Astrocyte of the spinal cord (primary cell): ENCODE data around the gene SDF2L1.

ENCODE experiments used
- DNase-seq: peaks from one replicate; pipeline ENCODE4 v3.0.0; 2011; ENCODE audit warnings: low read depth, low spot score
- H3K4me3 ChIP-seq: 2 replicates; pipeline ENCODE4 v1.5.1; 2011; ENCODE audit warnings: low read depth, mild to moderate bottlenecking, low read length, moderate library complexity
- in situ Hi-C: cut with HindIII; loops from 2 replicates; pipeline ENCODE4 v1.10.0; 2017; ENCODE audit warnings: low sequenced_read_pairs
- TF ChIP-seq, protein P1 (sequence below): IDR thresholded peaks from 2 replicates; pipeline ENCODE4 v1.5.1; 2012; ENCODE audit warnings: low read depth, mild to moderate bottlenecking, low read length, inconsistent platforms

Gene SDF2L1

DNA sequence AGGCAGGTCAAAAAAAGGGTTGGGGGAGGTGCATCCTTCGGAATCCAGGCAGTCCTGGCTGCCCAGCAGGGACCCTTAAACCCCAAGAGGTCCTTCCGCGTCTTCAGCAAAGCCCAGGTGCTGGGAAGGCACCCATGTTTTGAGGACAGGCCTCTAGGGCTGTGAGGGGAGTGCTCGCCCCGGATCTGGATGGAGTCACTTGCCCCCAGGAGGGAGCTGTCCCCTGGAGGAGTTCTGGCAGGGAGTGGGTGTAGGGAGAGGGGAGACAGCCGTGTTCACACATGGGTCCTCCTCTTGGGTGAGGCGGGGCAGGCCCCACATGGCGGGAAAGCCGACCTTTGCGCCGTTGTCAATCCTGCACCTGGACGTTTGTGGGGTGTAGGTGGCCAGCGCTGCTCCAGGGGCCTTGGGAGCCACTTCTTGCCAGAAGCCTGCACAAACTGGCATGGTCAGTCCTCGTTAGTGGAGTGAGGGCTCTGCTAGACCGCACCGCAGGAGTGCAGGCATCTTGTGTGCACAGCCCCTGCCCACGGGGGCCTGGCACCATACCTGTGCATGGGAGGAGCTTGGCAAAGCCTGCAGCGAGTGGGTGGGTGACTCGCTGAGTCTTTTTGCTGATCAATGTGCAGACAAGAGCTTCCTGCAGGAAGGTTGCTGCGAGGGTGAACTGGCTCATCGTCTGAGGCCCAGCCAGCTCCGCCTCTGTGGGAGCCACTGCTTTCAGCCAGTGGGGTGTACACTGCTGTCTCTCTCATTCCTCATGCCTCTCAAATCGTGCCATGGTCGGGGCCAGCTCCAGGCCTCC is 39.7 kb downstream of the SDF2L1 start:
- H3K4me3 ChIP-seq, result no peak overlapping the region
- DNase-seq, result no peak
- in situ Hi-C loops, result no loop called here
- TF ChIP-seq, protein P1, sequence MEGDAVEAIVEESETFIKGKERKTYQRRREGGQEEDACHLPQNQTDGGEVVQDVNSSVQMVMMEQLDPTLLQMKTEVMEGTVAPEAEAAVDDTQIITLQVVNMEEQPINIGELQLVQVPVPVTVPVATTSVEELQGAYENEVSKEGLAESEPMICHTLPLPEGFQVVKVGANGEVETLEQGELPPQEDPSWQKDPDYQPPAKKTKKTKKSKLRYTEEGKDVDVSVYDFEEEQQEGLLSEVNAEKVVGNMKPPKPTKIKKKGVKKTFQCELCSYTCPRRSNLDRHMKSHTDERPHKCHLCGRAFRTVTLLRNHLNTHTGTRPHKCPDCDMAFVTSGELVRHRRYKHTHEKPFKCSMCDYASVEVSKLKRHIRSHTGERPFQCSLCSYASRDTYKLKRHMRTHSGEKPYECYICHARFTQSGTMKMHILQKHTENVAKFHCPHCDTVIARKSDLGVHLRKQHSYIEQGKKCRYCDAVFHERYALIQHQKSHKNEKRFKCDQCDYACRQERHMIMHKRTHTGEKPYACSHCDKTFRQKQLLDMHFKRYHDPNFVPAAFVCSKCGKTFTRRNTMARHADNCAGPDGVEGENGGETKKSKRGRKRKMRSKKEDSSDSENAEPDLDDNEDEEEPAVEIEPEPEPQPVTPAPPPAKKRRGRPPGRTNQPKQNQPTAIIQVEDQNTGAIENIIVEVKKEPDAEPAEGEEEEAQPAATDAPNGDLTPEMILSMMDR, result no peak

DNA sequence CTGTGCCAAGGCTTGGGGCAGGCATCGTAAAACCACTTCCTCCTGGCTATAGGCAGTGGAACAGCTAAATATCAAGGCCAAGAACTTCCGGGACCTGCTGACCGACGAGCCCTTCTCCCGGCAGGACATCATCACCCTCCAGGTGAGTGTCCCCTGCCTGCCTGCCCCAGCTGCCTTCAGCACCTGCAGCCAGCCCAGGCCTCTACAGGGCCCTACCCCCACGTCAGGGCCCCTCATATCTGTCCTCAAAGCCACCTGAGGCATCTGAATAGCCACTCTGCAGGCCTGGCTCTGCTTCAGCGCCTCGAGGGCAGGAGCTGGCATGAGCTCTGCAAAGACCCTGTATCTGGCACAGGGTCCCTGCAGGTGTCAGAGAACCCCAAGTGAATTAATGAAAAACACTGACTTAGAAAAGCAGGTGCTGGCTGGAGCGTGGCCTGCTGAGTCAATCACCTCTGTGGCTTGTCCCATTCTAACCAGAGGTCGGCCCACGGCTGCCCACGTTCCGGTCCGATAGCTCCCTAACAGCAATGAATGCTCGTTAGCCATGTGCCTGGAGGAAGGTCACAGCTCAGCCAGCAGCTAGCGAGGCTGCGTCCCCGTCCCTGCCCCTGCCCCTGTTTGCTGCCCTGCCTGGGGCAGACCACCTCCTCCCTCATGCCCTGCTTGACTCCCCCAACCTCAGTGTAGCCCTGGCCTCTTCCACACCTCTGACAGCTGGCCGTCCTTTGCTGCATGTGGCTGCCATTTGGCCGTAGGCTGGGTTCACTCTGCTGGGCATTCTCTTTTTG is 40.5 kb downstream of the SDF2L1 start:
- TF ChIP-seq, protein P1, result no peak
- no peak overlapping the region for H3K4me3 ChIP-seq
- DNase-seq, result no peak
- in situ Hi-C loops, result no loop called here

DNA sequence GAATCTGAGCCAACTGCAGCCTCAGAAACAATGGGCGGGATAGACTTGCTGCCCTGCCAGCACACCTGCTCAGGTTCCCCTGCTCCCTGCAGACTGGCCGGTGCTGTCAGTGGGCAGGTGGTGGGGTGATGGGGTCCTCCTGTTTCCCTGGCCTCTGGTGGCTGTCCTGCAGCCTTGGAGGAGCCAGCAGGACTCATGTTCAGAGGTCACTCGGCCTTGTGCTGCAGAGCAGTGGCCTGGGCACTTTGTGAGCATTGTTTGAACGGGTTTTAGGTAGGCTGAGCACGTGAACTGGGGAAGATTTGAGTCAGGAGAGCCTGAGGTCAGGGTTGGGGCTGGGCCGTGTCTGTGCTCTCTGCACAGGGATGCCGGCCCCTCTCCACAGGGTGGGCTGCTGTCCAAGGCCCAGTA is 41.3 kb downstream of the SDF2L1 start:
- DNase-seq, result no peak
- no peak overlapping the region for H3K4me3 ChIP-seq
- TF ChIP-seq, protein P1, result no peak
- in situ Hi-C loops, result no loop called here

DNA sequence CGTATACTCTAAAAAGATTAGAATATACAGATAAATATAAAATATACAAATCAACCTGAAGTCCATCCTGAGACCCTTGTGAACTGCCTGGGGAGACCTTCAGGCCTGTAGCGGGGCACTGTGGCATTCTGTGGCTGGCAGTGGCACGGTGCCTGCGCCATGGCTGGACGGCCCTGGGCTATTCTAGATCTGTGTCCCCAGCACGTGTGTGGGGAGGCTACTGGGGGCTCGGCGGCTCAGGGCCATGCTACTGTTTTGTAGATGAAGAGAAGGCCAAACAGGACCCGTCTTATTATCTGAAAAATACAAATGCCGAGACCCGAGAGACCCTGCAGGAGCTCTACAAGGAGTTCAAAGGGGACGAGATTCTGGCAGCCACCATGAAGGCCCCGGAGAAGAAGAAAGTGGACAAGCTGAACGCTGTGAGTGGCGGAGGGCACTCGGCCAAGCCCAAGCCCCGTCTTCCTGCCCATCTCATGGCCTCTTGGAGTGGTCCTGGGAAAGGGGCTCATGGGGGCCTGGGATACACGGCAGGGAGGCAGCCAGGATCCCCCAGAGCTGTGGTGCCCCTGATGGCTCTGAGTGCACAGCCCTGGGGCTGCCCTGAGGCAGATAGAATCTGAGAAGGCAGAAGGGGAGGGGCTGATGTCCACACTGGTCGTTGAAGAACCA is 42.5 kb downstream of the SDF2L1 start:
- no peak overlapping the region for H3K4me3 ChIP-seq
- no peak for DNase-seq
- in situ Hi-C loops, result no loop called here
- TF ChIP-seq, protein P1, result no peak

DNA sequence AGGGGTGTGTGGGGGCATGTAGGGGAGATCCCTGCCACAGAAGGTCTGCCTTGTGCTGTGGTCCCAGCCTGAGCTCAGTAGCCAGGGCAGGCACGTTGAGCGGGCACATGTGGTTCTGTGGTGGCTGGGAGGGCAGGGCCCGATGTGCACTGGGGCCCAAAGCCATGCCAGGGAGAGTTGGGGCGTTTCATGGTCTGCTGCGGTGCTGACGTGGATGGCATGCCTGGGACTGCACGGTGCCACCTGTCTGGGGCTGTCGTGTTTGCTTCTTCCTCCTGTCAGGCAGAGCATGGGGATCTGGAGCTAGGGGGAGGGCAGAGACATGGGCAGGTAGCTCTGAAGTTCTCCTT is 43.0 kb downstream of the SDF2L1 start:
- in situ Hi-C loops, result no loop called here
- TF ChIP-seq, protein P1, result no peak
- no peak for DNase-seq
- H3K4me3 ChIP-seq, result no peak overlapping the region

DNA sequence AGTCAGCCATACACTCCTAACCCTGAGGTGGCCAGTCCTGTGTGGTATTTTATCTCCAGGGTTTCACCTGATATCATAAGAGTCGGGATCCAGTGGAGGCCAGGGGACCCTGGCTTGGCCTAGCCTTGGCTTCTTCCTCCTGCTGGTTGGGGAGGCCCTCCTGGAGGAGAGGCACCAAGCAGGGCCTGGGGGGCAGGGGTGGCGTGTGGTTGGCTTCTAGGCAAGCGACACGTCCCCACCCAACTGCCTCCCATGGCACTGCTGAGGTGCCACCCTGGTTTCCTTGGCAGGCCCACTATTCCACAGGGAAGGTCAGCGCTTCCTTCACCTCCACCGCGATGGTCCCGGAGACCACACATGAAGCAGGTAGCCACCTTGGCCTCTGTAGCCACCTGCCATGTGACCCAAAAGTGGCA is 44.1 kb downstream of the SDF2L1 start:
- in situ Hi-C loops, result no loop called here
- TF ChIP-seq, protein P1, result no peak
- no peak overlapping the region for H3K4me3 ChIP-seq
- no peak for DNase-seq
